CD4-positive, alpha-beta T cell treated with Interleukin-17A for 4 hours (primary cell): ENCODE data around the gene TLE5.
A peak's percentile ranks its signal among the peaks of the same experiment; 100 is the strongest.
"Not testable (repeated sequence)": the region's sequence is repeated elsewhere in the genome, so short reads cannot be mapped to it uniquely, and the experiment has no call there.

ENCODE experiments used
- DNase-seq: peaks from one replicate; pipeline ENCODE4 v3.0.0-alpha.2; 2020; ENCODE audit warnings: mixed read lengths

TLE5 gene

DNA sequence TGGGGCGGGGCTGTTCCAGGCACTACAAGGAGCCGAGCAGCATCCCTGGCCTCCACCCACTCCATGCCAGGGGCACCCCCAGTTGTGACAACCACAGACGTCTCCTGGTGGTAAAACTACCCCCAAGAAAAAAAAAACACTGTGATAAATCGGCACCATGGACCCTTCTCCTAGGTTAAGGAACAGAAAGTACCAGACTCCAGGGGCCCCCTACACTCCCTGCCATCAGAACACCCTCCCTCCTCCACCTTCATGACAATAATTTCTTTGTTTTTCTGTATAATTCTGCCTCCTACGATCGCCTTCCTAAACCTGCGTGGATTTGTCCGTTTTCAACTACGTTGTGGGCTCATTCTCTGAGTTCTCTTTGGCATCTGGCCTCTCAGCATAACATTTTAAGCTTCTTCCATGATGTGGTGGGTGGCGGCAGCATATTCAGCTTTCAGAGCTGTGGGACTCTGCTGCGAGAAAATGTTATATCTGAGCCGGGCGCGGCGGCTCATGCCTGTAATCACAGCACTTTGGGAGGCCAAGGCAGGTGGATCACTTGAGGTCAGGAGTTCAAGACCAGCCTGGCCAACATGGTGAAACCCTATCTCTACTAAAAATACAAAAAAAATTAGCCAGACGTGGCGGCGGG lies 41.9 kb downstream of the TLE5 start:
- no peak for DNase-seq

- DNase-seq = no peak
Measured at GRCh38 chr19:3019211-3019854, 43.0 kb downstream of the TLE5 start.

DNA sequence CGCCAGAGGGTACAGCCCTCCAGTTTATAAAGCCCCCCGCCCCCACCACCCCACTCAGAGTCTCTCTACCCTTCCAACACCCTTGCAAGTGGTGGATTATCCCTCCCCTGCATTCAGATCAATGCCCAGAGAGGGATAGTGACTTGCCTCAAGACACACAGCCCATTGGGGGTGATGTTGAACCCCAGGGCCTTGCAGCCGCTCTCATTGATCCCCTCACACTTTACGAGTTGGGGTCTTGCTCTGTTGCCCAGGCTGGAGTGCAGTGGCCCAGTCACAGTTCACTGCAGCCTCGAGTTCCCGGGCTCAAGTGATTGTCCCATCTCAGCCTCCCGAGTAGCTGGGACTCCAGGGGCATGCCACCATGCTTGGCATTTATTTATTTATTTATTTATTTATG lies 44.4 kb downstream of the TLE5 start:
- DNase-seq = no peak

DNA sequence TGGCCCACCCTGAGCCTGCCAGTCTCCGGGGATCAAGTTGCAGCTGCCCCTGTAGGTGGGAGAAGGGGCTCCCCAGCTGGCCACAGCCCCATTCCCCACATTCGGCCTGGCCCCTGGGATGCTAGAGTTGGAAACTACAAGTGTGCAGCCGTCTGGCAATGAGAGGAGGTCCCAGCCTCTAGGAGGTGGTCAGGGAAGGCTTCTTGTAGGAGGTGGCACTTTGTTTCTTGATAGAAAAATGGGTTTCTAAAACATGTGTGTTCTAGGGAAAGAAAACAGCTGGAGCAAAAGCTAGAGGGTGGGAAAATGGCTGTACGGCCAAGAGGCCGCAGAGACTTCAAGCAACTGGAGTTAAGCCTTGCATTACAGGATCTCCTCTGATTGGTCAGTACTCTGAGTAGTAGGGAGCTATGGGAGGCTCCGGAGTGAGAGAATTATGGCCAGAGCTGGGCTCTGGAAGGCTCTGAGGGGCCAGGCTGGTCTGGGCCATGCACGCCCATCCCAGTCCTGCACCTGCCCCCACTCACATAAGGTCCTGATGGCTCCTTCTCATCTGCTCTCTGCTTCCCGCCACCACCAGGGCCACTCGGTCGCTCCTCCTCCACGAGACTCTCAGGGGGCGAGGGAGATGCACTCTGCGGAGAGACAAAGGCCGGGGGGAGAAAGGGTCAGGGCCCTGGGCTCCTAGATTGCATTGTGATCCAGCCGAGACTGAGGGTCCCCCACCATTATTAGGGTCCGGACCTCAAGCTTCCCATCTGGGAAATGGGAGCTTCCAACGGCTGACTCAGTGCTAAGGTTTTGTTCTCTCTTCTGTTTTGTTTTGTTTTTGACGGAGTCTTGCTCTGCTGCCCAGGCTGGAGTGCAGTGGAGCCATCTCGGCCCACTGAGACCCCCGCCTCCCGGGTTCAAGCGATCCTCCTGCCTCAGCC lies 46.9 kb downstream of the TLE5 start:
- DNase-seq = no peak

- no peak for DNase-seq
Measured at GRCh38 chr19:3014135-3014534, 48.2 kb downstream of the TLE5 start.

GRCh38 chr19:3013263-3013725 lies 49.0 kb downstream of the TLE5 start:
- no peak for DNase-seq

- DNase-seq = no peak
Measured at GRCh38 chr19:3012621-3013262, 49.6 kb downstream of the TLE5 start.

DNA sequence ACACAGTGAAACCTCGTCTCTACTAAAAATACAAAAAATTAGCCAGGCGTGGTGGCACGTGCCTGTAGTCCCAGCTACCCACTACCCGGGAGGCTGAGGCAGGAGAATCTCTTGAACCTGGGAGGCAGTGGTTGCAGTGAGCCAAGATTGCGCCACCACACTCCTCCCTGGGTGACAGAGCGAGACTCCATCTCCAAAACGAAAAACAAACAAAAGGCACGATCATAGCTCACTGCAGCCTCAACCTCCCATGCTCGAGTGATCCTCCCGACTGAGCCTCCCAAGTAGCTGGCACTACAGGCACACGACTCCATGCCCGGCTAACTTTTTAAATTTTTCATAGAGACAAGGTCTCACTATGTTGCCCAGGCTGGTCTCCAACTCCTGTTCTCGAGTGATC lies 50.2 kb downstream of the TLE5 start:
- DNase-seq = not testable (repeated sequence)

DNA sequence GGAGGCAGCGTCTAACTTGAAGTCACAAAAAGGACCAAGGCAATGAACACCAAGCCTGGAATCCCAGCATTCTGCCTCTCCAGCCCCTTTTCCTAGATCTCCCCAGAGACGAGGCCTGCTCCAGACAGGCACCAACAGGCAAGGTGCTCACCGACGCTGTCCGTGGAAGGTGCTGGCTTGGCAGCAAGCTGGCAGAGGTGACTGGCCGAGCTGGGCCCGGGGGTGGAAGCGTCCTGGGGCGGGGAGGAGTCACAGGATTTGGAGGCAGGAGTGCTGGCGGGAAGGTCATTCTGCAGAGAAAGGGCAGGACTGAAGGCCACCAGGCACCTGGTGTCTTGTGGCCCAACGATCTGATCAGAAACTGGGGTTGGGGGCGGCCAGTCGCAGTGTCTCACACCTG lies 51.4 kb downstream of the TLE5 start:
- no peak for DNase-seq

- no peak for DNase-seq
Measured at GRCh38 chr19:3008994-3009393, 53.3 kb downstream of the TLE5 start.

- no peak for DNase-seq
Measured at GRCh38 chr19:3007975-3008374, 54.3 kb downstream of the TLE5 start.

GRCh38 chr19:3006075-3006767 lies 56.1 kb downstream of the TLE5 start:
- peak; percentile 9 for DNase-seq

DNA sequence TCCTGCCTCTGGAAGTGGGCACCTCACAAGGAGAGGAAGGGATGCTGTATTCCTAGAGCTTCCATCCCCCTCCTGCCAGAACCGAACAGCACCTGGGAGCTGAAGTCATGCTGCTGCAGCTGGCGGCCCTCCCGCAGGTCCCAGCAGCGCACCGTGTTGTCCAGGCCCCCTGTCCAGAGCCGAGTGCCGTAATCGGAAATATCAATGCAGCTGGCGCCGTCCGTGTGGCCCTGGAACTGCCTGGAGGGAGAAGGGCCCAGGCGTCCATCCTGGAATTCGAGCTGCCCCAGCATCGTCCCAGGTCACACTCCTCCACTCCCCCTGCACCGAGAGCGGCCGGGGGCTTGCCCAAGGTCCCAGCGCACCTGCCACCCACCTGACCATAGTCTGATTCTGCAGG lies 57.0 kb downstream of the TLE5 start:
- no peak for DNase-seq

- DNase-seq = no peak
Measured at GRCh38 chr19:3004522-3004921, 57.8 kb downstream of the TLE5 start.

DNA sequence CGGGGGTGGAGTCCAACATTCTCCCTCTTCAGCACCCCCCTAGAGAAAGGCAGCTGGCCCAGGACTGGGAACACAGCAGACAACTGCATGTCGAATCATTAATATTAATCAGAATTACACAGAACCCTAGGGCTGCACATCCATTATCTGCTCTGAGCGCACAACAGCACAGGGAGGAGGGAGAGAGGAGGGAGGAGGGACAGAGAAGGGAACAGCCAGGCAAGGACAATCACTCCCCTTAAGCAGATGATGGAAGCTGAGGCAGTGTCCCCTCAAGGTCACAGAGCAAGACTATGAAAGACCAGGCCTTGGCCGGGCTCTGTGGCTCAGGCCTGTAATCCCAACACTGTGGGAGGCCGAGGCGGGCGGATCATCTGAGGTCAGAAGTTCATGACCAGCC lies 59.2 kb downstream of the TLE5 start:
- DNase-seq = no peak
